HEK293T (cell line): ENCODE measurements around the gene CYP46A1.

Source experiments
- BHLHE40 ChIP-seq: fragments of 450-650 bp; IDR thresholded peaks from 2 replicates; pipeline ENCODE4 v1.6.1; 2016; ENCODE audit warnings: mild to moderate bottlenecking, moderate library complexity, borderline replicate concordance
- CTBP1 ChIP-seq: fragments of 450-650 bp; IDR thresholded peaks from 2 replicates; pipeline ENCODE4 v1.6.1; 2016; ENCODE audit warnings: borderline replicate concordance
- ELF4 ChIP-seq: fragments of 450-650 bp; IDR thresholded peaks from 2 replicates; pipeline ENCODE4 v1.6.1; 2017; ENCODE audit warnings: antibody characterized with exemption
- FOXA1 ChIP-seq: fragments of 450-650 bp; IDR thresholded peaks from 2 replicates; pipeline ENCODE4 v1.6.1; 2016; ENCODE audit warnings: mild to moderate bottlenecking
- HDGF ChIP-seq: fragments of 450-650 bp; IDR thresholded peaks from 2 replicates; pipeline ENCODE4 v1.6.1; 2017; ENCODE audit warnings: antibody characterized with exemption, borderline replicate concordance
- SP1 ChIP-seq: fragments of 450-650 bp; IDR thresholded peaks from 2 replicates; pipeline ENCODE4 v1.6.1; 2017
- SUZ12 ChIP-seq: fragments of 450-650 bp; IDR thresholded peaks from 2 replicates; pipeline ENCODE4 v1.6.1; 2016; ENCODE audit warnings: mild to moderate bottlenecking

- TF ChIP-seq ELF4: no peak
- no peak for TF ChIP-seq FOXA1
- TF ChIP-seq SP1: no peak
- no peak for TF ChIP-seq BHLHE40
- TF ChIP-seq SUZ12: no peak
- TF ChIP-seq CTBP1: no peak
- no peak for TF ChIP-seq HDGF
Measured at GRCh38 chr14:99649219-99649618, 34.9 kb upstream of the CYP46A1 start.
